Lung (tissue), 12 donors: ENCODE data around the gene CANX. TPM values are rescaled to one million over a fixed set of nuclear protein-coding genes. Genes with fewer than 3 reads are reported as not detected.

Experiments
- ATAC-seq: fragments of 200-7000 bp; cut with Tn5 transposase; one replicate; pipeline ENCODE4 v1.9.1; 2020; ENCODE audit warnings: moderate number of reproducible peaks; ENCODE audit not compliant: insufficient read depth, low FRiP score
- DNase-seq, 3 donors: peaks; one replicate each; pipeline ENCODE4 v3.0.0-alpha.2; 2013 to 2017
- H3K27ac ChIP-seq, 2 donors: one replicate each; pipeline ENCODE4 v1.5.1; 2013; ENCODE audit warnings: mild to moderate bottlenecking in 2 of 2, moderate library complexity in 2 of 2, control low read depth in 1 of 2, inconsistent platforms in 1 of 2, low read depth in 1 of 2, low read length in 1 of 2
- H3K27me3 ChIP-seq, 3 donors: one replicate each; pipeline ENCODE4 v1.5.1; 2013; ENCODE audit warnings: low read length in 2 of 3; ENCODE audit not compliant: control insufficient read depth in 3 of 3, insufficient read depth in 3 of 3
- H3K36me3 ChIP-seq, 4 donors: one replicate each; pipeline ENCODE4 v1.5.1; 2013; ENCODE audit warnings: low read length in 4 of 4, mild to moderate bottlenecking in 1 of 4, moderate library complexity in 1 of 4; ENCODE audit not compliant: control insufficient read depth in 4 of 4, insufficient read depth in 4 of 4
- H3K4me1 ChIP-seq, 5 donors: one replicate each; pipeline ENCODE4 v1.5.1; 2013; ENCODE audit warnings: low read length in 5 of 5, mild to moderate bottlenecking in 2 of 5, moderate library complexity in 1 of 5; ENCODE audit not compliant: control insufficient read depth in 5 of 5, insufficient read depth in 5 of 5
- H3K4me3 ChIP-seq: one replicate; pipeline ENCODE4 v1.5.1; 2013; ENCODE audit warnings: mild to moderate bottlenecking, control low read depth, moderate library complexity
- H3K9ac ChIP-seq, 2 donors: one replicate each; pipeline ENCODE4 v1.5.1; 2013; ENCODE audit warnings: low read length in 2 of 2, control low read depth in 1 of 2; ENCODE audit not compliant: insufficient read depth in 1 of 2
- H3K9me3 ChIP-seq, 4 donors: one replicate each; pipeline ENCODE4 v1.5.1; 2013; ENCODE audit warnings: low read length in 3 of 4, mild to moderate bottlenecking in 1 of 4, moderate library complexity in 1 of 4; ENCODE audit not compliant: control insufficient read depth in 4 of 4, insufficient read depth in 3 of 4
- CTCF ChIP-seq: IDR thresholded peaks from 2 replicates; pipeline ENCODE4 v1.5.1; 2012; ENCODE audit warnings: mild to moderate bottlenecking; ENCODE audit errors: control extremely low read depth, extremely low read depth
- WGBS, 2 donors: extraction: QIAGEN DNeasy Blood & Tissue Kit; methylation state at CpG; one replicate each; pipeline ENCODE4 v1.1.7; 2013; 5-methylcytosine and 5-hydroxymethylcytosine counted together
- polyA plus RNA-seq, 2 donors: library from polyadenylated mRNA; stranded (reverse); fragments of 200-250 nt; gene quantifications; one replicate each; pipeline ENCODE4 v1.2.1, GENCODE V29; 2013
- total RNA-seq, 2 donors: library from RNA; depleted of rRNA in 1 of 2; stranded (reverse); fragments of >200 nt in 1 of 2; gene quantifications; one replicate each; pipeline ENCODE4 v1.2.1, GENCODE V29; 2014 to 2021
- donor health status: control.
- donor health status: control.
- donor health status: Bipolar disorder and iron deficiency.
- donor health status: healthy.
- donor health status: DM: yes; HTN: yes; CAD: no.

Gene CANX
- total and polyA plus RNA-seq, 4 donors, result 132 to 924 (median 294) TPM

GRCh38 chr5:179746872-179747271 is 48.1 kb downstream of the CANX start:
- WGBS, 2 donors, result 97 to 99% methylated on average over 2 of the region's 2 CpGs
- no peak for DNase-seq
- Histone ChIP-seq H3K36me3 (peaks cover 0 to 9% (median 4%) of the 10 kb centered on the region in 4 donors), H3K9me3 (no peaks in the 10 kb centered on the region), H3K9ac (no peak overlapping the region), H3K4me3 (no peak overlapping the region), H3K4me1 (peaks cover 0 to 7% (median 0%) of the 10 kb centered on the region in 5 donors), H3K27ac (no peak overlapping the region), H3K27me3 (no peaks in the 10 kb centered on the region)
- TF ChIP-seq CTCF, result no peak
- no peak for ATAC-seq

GRCh38 chr5:179747811-179748210 is 49.0 kb downstream of the CANX start:
- Histone ChIP-seq H3K36me3 (peaks cover 0 to 9% (median 4%) of the 10 kb centered on the region in 4 donors), H3K4me3 (no peak overlapping the region), H3K27me3 (no peaks in the 10 kb centered on the region), H3K4me1 (peaks cover 0 to 7% (median 0%) of the 10 kb centered on the region in 5 donors), H3K27ac (no peak overlapping the region), H3K9me3 (no peaks in the 10 kb centered on the region), H3K9ac (no peak overlapping the region)
- TF ChIP-seq CTCF, result no peak
- WGBS, 2 donors, result 70 to 82% methylated on average over 3 of the region's 3 CpGs
- DNase-seq (no peak), ATAC-seq (no peak)

GRCh38 chr5:179749857-179750508 is 51.2 kb downstream of the CANX start:
- no peak for ATAC-seq
- Histone ChIP-seq H3K36me3 (peaks cover 0 to 9% (median 5%) of the 10 kb centered on the region in 4 donors), H3K9ac (no peak overlapping the region), H3K27ac (no peak overlapping the region), H3K4me1 (peaks cover 0 to 16% (median 4%) of the 10 kb centered on the region in 5 donors), H3K27me3 (no peaks in the 10 kb centered on the region), H3K4me3 (no peak overlapping the region), H3K9me3 (no peaks in the 10 kb centered on the region)
- TF ChIP-seq CTCF, result no peak
- 88 to 92% methylated on average over 8 of the region's 8 CpGs for WGBS, 2 donors
- no peak for DNase-seq
